Testis (tissue), 3 donors: ENCODE data around the gene COTL1. TPM values are rescaled to one million over a fixed set of nuclear protein-coding genes. Genes with fewer than 3 reads are reported as not detected.
A peak's percentile ranks its signal among the peaks of the same experiment; 100 is the strongest.

Source experiments
- DNase-seq: peaks from one replicate; pipeline ENCODE4 v3.0.0-alpha.2; 2019
- H3K27ac ChIP-seq, 2 donors: fragments of 200-600 bp; sonication (generic); one replicate each; pipeline ENCODE4 v1.5.1; 2019
- H3K27me3 ChIP-seq: fragments of 200-600 bp; sonication (generic); one replicate; pipeline ENCODE4 v1.5.1; 2019
- H3K36me3 ChIP-seq: fragments of 200-600 bp; sonication (generic); one replicate; pipeline ENCODE4 v1.5.1; 2017; ENCODE audit warnings: low read depth; ENCODE audit errors: missing control alignments
- H3K4me1 ChIP-seq: fragments of 200-600 bp; sonication (generic); one replicate; pipeline ENCODE4 v1.5.1; 2019
- H3K4me3 ChIP-seq, 2 donors: fragments of 200-600 bp; sonication (generic); one replicate each; pipeline ENCODE4 v1.5.1; 2017 to 2019
- H3K9me3 ChIP-seq: fragments of 200-600 bp; sonication (generic); one replicate; pipeline ENCODE4 v1.5.1; 2017
- CTCF ChIP-seq, 3 experiments: fragments of 450-650 bp in 2 of 3; fragments of 200-600 bp in 1 of 3; sonication (generic) in 1 of 3; IDR thresholded peaks; one replicate each; pipeline ENCODE4 v1.5.1; 2016 to 2019; ENCODE audit warnings: antibody characterized with exemption in 3 of 3, mild to moderate bottlenecking in 2 of 3, moderate library complexity in 1 of 3
- POLR2A ChIP-seq: fragments of 450-650 bp; IDR thresholded peaks from one replicate; pipeline ENCODE4 v1.6.1; 2017; ENCODE audit warnings: antibody characterized with exemption, mild to moderate bottlenecking, moderate library complexity
- WGBS, 2 donors: methylation state at CpG; one replicate each; pipeline ENCODE4 v1.1.5; 2018; 5-methylcytosine and 5-hydroxymethylcytosine counted together
- intact Hi-C: fragments of 100-400 bp; cut with DNase I; formaldehyde crosslinking; loops from one replicate; pipeline ENCODE4 v1.15.1; 2023; ENCODE audit warnings: low total_unique reads
- polyA plus RNA-seq: library from polyadenylated mRNA; stranded (reverse); fragments of 350-450 nt; fragmentation: Illumina TruSeq; extraction: RNeasy Lipid Tissue Mini Kit (QIAGEN cat#74804); gene quantifications from one replicate; pipeline ENCODE4 v1.2.3, GENCODE V29; 2014; ENCODE audit warnings: low read depth, low replicate concordance; ENCODE audit not compliant: insufficient read depth
- total RNA-seq, 2 donors: library from RNA; depleted of rRNA; stranded (reverse); fragments of >200 nt; gene quantifications; one replicate each; pipeline ENCODE4 v1.2.3, GENCODE V29; 2016

The COTL1 gene
- total and polyA plus RNA-seq, 3 donors from 2014 or later, result 56.9 to 124 (median 61.9) TPM

GRCh38 chr16:84613408-84614072 lies 4.3 kb downstream of the COTL1 start:
- Histone ChIP-seq H3K9me3 (no peaks in the 10 kb centered on the region), H3K4me3 (no peak overlapping the region), H3K36me3 (no peaks in the 10 kb centered on the region), H3K4me1 (peaks cover 29% of the 10 kb centered on the region), H3K27me3 (no peaks in the 10 kb centered on the region), H3K27ac (peak overlapping the region in 1 of 2 donors; percentile 55)
- intact Hi-C loops, result no loop called here
- no peak for TF ChIP-seq CTCF (IDR thresholded peaks at IDR 0.05)
- no peak for TF ChIP-seq POLR2A
- DNase-seq, result no peak
- WGBS, 2 donors, result 71 to 75% methylated on average over 7 of the region's 7 CpGs

GRCh38 chr16:84612686-84613085 lies 5.2 kb downstream of the COTL1 start:
- no peak overlapping the region for H3K27ac ChIP-seq
- intact Hi-C loops, result no loop called here
- H3K9me3 ChIP-seq, result no peaks in the 10 kb centered on the region
- TF ChIP-seq POLR2A, result no peak
- H3K4me1 ChIP-seq, result peaks cover 28% of the 10 kb centered on the region
- no peaks in the 10 kb centered on the region for H3K27me3 ChIP-seq
- H3K4me3 ChIP-seq, result no peak overlapping the region
- H3K36me3 ChIP-seq, result no peaks in the 10 kb centered on the region
- DNase-seq, result no peak
- WGBS, 2 donors, result 90 to 96% methylated on average over 7 of the region's 7 CpGs

DNA sequence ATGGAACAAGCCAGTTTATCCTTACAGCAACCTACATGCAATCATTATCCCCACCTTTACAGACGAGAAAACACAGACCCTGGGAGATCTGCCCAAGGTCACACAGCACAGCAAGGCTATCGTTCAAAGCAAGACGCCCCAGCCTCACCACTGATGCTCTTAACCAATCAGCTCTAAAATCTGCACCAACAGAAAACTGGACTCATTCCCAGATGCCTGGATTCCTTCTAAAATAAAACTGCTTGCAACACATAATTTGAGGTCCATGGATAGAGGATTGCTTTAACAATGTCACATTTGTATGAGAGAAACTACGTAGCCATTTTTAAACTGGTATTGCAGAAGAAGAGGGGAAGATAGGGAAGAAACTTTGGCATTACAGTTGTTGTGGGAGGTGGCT lies 6.8 kb downstream of the COTL1 start:
- no peak for TF ChIP-seq POLR2A
- Histone ChIP-seq H3K36me3 (no peaks in the 10 kb centered on the region), H3K27ac (no peak overlapping the region), H3K27me3 (no peaks in the 10 kb centered on the region), H3K4me1 (peaks cover 28% of the 10 kb centered on the region), H3K4me3 (no peak overlapping the region), H3K9me3 (no peaks in the 10 kb centered on the region)
- 43 to 45% methylated on average over 4 of the region's 4 CpGs for WGBS, 2 donors
- peak; percentile 47 for DNase-seq
- intact Hi-C loops, result no loop called here

DNA sequence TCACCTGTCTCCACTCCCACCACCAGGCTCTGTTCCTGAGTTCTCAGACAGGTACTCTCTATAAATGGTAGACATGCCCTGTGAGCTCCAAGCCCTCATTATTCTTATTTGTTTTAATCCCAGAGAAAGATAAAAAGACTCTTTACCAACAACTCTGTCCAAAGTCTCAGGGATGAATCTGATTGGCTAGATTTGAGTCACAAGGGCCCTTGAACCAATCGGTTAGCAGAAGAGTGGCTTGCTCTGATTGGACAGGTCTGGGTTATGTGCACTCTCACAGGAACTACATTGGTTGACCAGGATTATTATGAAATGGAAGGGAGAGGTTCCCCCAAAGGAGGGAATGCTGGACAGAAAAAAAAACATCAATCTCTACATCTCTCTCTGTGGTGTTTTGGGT lies 7.5 kb downstream of the COTL1 start:
- Histone ChIP-seq H3K4me1 (peaks cover 28% of the 10 kb centered on the region), H3K4me3 (no peak overlapping the region), H3K27me3 (no peaks in the 10 kb centered on the region), H3K36me3 (no peaks in the 10 kb centered on the region), H3K27ac (no peak overlapping the region), H3K9me3 (no peaks in the 10 kb centered on the region)
- WGBS, 2 donors, result 83 to 94% methylated on average over 1 of the region's 1 CpG
- DNase-seq, result no peak
- TF ChIP-seq POLR2A, result no peak
- TF ChIP-seq CTCF (IDR thresholded peaks at IDR 0.05), result no peak
- intact Hi-C loops, result no loop called here

DNA sequence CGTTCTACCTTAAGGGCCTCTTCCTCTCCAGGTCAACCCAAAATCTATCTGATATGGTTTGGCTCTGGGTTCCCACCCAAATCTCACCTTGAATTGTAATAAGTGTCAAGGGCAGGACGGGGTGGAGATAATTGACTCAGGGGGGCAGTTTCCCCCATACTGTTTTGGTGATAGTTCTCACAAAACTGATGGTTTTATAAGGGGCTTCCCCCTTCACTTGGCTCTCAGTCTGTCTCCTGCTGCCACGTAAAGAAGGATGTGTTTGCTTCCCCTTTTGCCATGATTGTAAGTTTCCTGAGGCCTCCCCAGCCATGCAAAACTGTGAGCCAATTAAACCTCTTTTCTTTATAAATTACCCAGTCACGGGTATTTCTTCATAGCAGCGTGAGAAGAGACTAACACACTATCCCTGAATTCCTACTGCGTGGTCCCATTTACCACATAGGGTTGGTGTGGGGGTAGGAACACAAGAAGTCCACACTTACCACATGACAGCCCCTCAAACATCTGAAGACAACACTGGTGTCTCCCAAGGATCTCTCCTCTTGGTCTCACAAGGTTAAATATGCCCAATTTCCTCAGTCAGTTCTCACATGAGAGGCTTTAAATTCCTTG lies 8.2 kb downstream of the COTL1 start:
- H3K9me3 ChIP-seq, result no peaks in the 10 kb centered on the region
- H3K4me3 ChIP-seq, result no peak overlapping the region
- TF ChIP-seq POLR2A, result no peak
- no peak for TF ChIP-seq CTCF (IDR thresholded peaks at IDR 0.05)
- H3K27me3 ChIP-seq, result no peaks in the 10 kb centered on the region
- H3K36me3 ChIP-seq, result no peaks in the 10 kb centered on the region
- 79 to 85% methylated on average over 6 of the region's 6 CpGs for WGBS, 2 donors
- DNase-seq, result no peak
- no peak overlapping the region for H3K27ac ChIP-seq
- intact Hi-C loops, result no loop called here
- H3K4me1 ChIP-seq, result peaks cover 25% of the 10 kb centered on the region

GRCh38 chr16:84608282-84608681 lies 9.6 kb downstream of the COTL1 start:
- 84 to 86% methylated on average over 6 of the region's 6 CpGs for WGBS, 2 donors
- Histone ChIP-seq H3K4me3 (no peak overlapping the region), H3K36me3 (no peaks in the 10 kb centered on the region), H3K4me1 (peaks cover 11% of the 10 kb centered on the region), H3K27me3 (no peaks in the 10 kb centered on the region), H3K9me3 (no peaks in the 10 kb centered on the region), H3K27ac (no peak overlapping the region)
- TF ChIP-seq POLR2A, result no peak
- TF ChIP-seq CTCF (IDR thresholded peaks at IDR 0.05), result no peak
- no peak for DNase-seq
- intact Hi-C loops, result no loop called here
